Fibroblast of mammary gland (primary cell): ENCODE data around the gene TRAF3.
"Not testable (repeated sequence)": the region's sequence is repeated elsewhere in the genome, so short reads cannot be mapped to it uniquely, and the experiment has no call there.

Source experiments
- DNase-seq: peaks from one replicate; pipeline ENCODE4 v3.0.0-alpha.2; 2010; ENCODE audit warnings: low read depth
- H3K4me3 ChIP-seq: 2 replicates; pipeline ENCODE4 v1.5.1; 2011; ENCODE audit warnings: low read depth, mild to moderate bottlenecking, low read length, moderate library complexity; ENCODE audit not compliant: control insufficient read depth
- TF ChIP-seq, protein P1 (sequence below): conservative IDR thresholded peaks from 2 replicates; pipeline ENCODE4 v1.5.1; 2011; ENCODE audit warnings: low read depth, low read length, inconsistent platforms; ENCODE audit not compliant: control insufficient read depth, insufficient read depth

TRAF3 gene

DNA sequence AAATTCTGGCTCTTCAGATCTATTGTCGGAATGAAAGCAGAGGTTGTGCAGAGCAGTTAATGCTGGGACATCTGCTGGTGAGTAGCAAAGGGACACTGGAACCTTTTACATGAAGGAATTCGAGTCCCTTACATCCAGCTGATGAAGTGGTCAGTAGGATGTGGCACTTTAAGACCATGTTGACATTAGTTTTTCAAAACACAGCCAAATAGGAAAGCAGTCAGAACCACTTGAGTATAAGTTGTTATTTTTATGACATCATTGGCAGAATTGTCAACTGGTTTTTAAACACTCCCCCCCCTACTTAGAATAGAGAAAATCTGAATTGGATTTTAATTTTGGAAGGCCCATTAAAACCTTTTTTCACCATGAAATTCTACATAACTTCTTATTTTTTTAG, 98.4 kb downstream of the TRAF3 start:
- DNase-seq, result no peak
- TF ChIP-seq, protein P1, sequence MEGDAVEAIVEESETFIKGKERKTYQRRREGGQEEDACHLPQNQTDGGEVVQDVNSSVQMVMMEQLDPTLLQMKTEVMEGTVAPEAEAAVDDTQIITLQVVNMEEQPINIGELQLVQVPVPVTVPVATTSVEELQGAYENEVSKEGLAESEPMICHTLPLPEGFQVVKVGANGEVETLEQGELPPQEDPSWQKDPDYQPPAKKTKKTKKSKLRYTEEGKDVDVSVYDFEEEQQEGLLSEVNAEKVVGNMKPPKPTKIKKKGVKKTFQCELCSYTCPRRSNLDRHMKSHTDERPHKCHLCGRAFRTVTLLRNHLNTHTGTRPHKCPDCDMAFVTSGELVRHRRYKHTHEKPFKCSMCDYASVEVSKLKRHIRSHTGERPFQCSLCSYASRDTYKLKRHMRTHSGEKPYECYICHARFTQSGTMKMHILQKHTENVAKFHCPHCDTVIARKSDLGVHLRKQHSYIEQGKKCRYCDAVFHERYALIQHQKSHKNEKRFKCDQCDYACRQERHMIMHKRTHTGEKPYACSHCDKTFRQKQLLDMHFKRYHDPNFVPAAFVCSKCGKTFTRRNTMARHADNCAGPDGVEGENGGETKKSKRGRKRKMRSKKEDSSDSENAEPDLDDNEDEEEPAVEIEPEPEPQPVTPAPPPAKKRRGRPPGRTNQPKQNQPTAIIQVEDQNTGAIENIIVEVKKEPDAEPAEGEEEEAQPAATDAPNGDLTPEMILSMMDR, result no peak
- no peak overlapping the region for H3K4me3 ChIP-seq

DNA sequence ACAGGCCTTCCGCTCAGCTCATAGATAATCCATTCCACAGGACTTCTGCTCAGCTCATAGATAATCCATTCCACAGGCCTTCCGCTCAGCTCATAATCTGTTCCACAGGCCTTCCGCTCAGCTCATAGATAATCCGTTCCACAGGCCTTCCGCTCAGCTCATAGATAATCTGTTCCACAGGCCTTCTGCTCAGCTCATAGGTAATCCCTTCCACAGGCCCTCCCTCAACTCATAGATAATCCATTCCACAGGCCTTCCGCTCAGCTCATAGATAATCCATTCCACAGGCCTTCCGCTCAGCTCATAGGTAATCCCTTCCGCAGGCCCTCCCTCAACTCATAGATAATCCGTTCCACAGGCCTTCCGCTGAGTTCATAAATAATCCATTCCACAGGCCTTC, 100.3 kb downstream of the TRAF3 start:
- DNase-seq, H3K4me3 ChIP-seq: not testable (repeated sequence)

DNA sequence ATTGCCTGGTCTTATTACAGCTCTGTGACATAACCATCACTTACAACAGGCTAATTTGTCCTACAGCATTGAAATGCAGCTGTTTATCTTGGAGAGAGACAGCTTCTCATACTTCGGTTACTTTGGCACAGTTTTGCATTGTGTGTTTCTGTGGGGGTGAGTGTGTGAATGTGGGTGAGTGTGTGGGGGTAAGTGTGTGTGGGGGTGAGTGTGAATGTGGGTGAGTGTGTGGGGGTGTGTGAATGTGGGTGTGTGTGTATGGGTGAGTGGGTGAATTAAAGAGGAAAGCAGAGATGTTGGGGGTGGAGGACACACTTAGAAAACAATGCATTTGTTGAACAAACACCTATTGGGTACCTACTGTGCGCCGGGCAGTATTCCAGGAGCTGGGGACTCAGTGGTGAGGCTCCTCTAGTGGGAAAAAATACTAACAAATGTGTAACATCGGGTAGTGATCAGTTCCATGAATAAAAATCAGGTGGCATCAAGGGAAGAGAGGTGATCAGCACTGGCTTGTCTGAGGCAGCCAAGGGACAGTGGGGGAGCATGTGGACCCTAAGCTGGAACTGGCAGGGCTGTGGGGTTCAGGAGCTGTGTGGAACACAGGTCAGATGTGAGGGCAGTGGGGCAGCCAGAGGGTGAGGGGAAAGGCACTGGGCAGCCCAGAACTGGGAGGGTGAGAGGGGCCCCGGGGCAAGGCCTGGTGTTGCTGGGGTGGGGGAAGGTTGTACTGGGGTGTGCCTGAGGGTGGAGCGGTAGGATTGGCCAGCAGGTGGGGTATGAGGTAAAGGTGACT, 101.1 kb downstream of the TRAF3 start:
- no peak for DNase-seq
- no peak overlapping the region for H3K4me3 ChIP-seq
- TF ChIP-seq, protein P1, result no peak

DNA sequence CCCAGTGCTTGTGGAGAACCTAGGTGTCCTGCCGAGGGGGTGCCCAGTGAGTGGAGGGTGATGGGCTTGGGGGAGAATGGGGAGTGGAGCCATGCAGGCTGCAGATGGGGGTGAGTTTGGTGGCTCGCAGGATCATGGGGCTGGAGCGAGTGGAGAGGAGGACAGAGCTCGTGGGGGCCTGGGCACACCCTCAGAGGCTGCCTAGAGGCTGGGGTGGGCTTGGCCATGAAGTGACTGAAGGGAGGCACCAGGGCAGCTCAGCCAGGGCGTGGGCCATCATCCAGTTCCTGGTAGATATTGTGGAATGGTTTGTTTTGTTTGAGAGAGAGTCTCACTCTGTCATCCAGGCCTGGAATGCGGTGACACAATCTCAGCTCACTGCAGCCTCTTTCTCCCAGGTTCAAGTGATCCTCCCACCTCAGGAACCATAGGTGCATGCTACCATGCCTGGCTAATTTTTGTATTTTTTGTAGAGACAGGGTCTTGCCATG, 101.8 kb downstream of the TRAF3 start:
- no peak for DNase-seq
- no peak overlapping the region for H3K4me3 ChIP-seq
- TF ChIP-seq, protein P1, result no peak

DNA sequence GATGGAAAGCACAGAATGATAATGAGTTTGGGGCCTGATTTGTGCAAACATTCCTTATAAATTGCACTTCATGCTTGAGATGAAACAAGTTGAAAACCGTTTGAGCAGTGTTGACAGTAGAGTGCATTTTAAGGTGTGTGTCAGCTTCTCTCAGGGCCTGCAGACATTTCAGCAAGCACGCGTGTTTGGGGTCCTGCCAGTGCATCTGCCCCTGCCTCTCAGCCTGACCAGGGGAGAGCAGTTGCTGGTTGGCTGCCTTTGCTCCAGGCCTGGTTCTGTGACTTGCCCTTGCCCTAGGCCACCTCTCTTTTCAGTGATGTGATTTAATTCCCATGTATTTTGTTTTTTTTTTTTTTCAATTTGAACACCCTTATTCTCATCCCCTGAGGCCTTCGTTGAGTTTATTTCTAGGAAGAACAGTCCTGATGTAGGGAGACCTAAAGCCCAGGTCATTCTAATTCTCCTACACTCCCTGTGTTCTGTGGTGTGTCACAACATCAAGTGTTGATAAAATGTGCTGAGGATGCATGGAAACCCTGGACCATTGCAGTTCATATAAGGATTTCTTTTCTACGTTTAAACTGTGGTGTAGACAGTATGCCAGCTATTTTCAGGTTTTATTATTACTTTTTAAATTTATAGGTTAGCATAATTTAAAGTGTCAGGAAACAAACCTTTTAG, 105.1 kb downstream of the TRAF3 start:
- no peak for DNase-seq
- TF ChIP-seq, protein P1, result no peak

DNA sequence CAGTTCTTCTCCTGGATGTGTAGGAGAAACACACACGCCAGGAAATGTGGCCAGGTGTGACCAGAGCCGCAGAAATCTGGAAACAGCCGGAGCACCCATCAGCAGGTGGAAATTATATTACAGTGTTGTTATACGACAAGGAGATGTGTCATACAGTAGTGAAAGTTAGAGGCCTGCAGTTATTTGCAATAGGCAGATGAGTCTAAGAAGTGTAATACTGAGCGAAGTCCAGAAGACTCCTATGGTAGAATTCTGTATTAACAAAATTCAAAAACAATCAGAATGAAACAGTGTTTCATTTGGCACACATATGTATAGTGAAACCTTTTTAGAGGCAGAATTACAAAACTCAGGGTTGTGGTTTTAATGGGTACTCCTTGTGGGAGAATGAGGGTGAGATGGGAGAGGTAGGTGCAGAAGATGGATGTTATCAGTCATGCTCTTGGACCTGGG, 105.9 kb downstream of the TRAF3 start:
- H3K4me3 ChIP-seq, result no peak overlapping the region
- no peak for DNase-seq
- TF ChIP-seq, protein P1, result no peak

More for the DNA sequence above, 105.1 kb downstream of the TRAF3 start:
- H3K4me3 ChIP-seq, result no peak overlapping the region

DNA sequence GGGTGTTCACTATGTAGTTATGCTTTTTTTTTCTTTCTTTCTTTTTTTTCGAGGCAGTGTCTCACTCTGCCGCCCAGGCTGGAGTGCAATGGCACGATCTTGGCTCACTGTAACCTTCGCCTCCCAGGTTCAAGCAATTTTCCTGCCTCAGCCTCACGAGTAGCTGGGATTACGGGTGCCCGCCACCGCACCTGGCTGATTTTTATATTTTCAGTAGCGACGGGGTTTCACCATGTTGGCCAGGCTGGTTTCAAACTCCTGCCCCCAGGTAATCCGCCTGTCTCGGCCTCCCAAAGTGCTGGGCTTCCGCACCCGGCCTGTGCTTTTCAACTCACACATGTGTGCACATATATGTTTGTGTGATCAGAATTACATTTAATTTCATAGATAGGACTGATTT, 106.3 kb downstream of the TRAF3 start:
- no peak overlapping the region for H3K4me3 ChIP-seq
- TF ChIP-seq, protein P1, result no peak

More for the DNA sequence above, 106.3 kb downstream of the TRAF3 start:
- no peak for DNase-seq
